ENCODE measurements around the gene ANKRD6.

ANKRD6 gene

GRCh38 chr6:89454300-89454699 is 21.3 kb downstream of the ANKRD6 start:
- Histone ChIP-seq H3K4me3 (ENCODE audit: low read length in 2 of 2) (no peak overlapping the region), H2BK12ac (ENCODE audit: low read length) (no peak overlapping the region), H3K36me3 (replicated peaks in 1 of 2; ENCODE audit: control insufficient read depth in 2 of 2, insufficient read depth in 2 of 2, low read length in 2 of 2) (no peaks in the 10 kb centered on the region), H3K18ac (ENCODE audit: low read length) (no peak overlapping the region), H3K14ac (ENCODE audit: low read length) (no peak overlapping the region), H3K9ac (ENCODE audit: low read depth, low read length, poor library complexity) (no peak overlapping the region), H2BK5ac (ENCODE audit: low read length) (no peak overlapping the region), H3K27ac (replicated peaks; ENCODE audit: low read length) (no peak overlapping the region), H3K23ac (ENCODE audit: low read depth, low read length, poor library complexity) (no peak overlapping the region), H2AFZ (ENCODE audit: low read length) (no peak overlapping the region), H3K4ac (ENCODE audit: low read length) (no peak overlapping the region), H3K9me3 (replicated peaks in 1 of 2; ENCODE audit: control insufficient read depth in 2 of 2, insufficient read depth in 1 of 2, low read depth in 1 of 2, low read length in 2 of 2) (no peaks in the 10 kb centered on the region), H3K4me1 (ENCODE audit: control insufficient read depth in 2 of 2, insufficient read depth in 1 of 2, low read depth in 1 of 2, low read length in 2 of 2) (peaks cover 0 to 2% of the 10 kb centered on the region in 2 donors), H2BK120ac (ENCODE audit: low read depth, low read length) (no peak overlapping the region), H4K91ac (ENCODE audit: low read depth, low read length, poor library complexity) (no peak overlapping the region), H2AK5ac (ENCODE audit: low read depth, low read length) (no peak overlapping the region), H3K4me2 (ENCODE audit: insufficient read depth, low read length, poor library complexity, severe bottlenecking) (no peak overlapping the region), H3K79me1 (ENCODE audit: low read depth, low read length) (peaks cover 2% of the 10 kb centered on the region), H4K8ac (ENCODE audit: low read depth, low read length) (no peak overlapping the region), H2BK15ac (ENCODE audit: low read length) (no peak overlapping the region), H3K27me3 (ENCODE audit: control insufficient read depth in 3 of 3, insufficient read depth in 3 of 3, low read depth in 1 of 3, low read length in 3 of 3) (no peaks in the 10 kb centered on the region)
- DNase-seq (ENCODE audit: low spot score) = no peak
- WGBS, 2 donors (ENCODE audit: extremely low coverage in 2 of 2, insufficient read length in 2 of 2, insufficient replicate concordance in 1 of 2) = no CpG with 5 or more reads among the region's 2 CpGs

- no peak overlapping the region for H3K4ac ChIP-seq (ENCODE audit: low read length)
- H3K4me2 ChIP-seq (ENCODE audit: insufficient read depth, low read length, poor library complexity, severe bottlenecking) = no peak overlapping the region
- no peak overlapping the region for H3K9ac ChIP-seq (ENCODE audit: low read depth, low read length, poor library complexity)
- WGBS, 2 donors (ENCODE audit: extremely low coverage in 2 of 2, insufficient read length in 2 of 2, insufficient replicate concordance in 1 of 2) = no CpG with 5 or more reads among the region's 5 CpGs
- H3K4me3 ChIP-seq (ENCODE audit: low read length in 2 of 2) = no peak overlapping the region
- no peak overlapping the region for H3K14ac ChIP-seq (ENCODE audit: low read length)
- no peaks in the 10 kb centered on the region for H3K9me3 ChIP-seq (replicated peaks in 1 of 2; ENCODE audit: control insufficient read depth in 2 of 2, insufficient read depth in 1 of 2, low read depth in 1 of 2, low read length in 2 of 2)
- no peak overlapping the region for H2AK5ac ChIP-seq (ENCODE audit: low read depth, low read length)
- no peak overlapping the region for H2BK15ac ChIP-seq (ENCODE audit: low read length)
- no peak overlapping the region for H3K27ac ChIP-seq (replicated peaks; ENCODE audit: low read length)
- no peak overlapping the region for H2AFZ ChIP-seq (ENCODE audit: low read length)
- no peak for DNase-seq (ENCODE audit: low spot score)
- H3K4me1 ChIP-seq (ENCODE audit: control insufficient read depth in 2 of 2, insufficient read depth in 1 of 2, low read depth in 1 of 2, low read length in 2 of 2) = no peaks in the 10 kb centered on the region
- H4K8ac ChIP-seq (ENCODE audit: low read depth, low read length) = no peak overlapping the region
- H3K36me3 ChIP-seq (replicated peaks in 1 of 2; ENCODE audit: control insufficient read depth in 2 of 2, insufficient read depth in 2 of 2, low read length in 2 of 2) = no peaks in the 10 kb centered on the region
- no peak overlapping the region for H3K23ac ChIP-seq (ENCODE audit: low read depth, low read length, poor library complexity)
- no peak overlapping the region for H2BK120ac ChIP-seq (ENCODE audit: low read depth, low read length)
- H3K18ac ChIP-seq (ENCODE audit: low read length) = no peak overlapping the region
- no peak overlapping the region for H4K91ac ChIP-seq (ENCODE audit: low read depth, low read length, poor library complexity)
- H2BK12ac ChIP-seq (ENCODE audit: low read length) = no peak overlapping the region
- H2BK5ac ChIP-seq (ENCODE audit: low read length) = no peak overlapping the region
- H3K79me1 ChIP-seq (ENCODE audit: low read depth, low read length) = peaks cover 2% of the 10 kb centered on the region
- H3K27me3 ChIP-seq (ENCODE audit: control insufficient read depth in 3 of 3, insufficient read depth in 3 of 3, low read depth in 1 of 3, low read length in 3 of 3) = no peaks in the 10 kb centered on the region
Observed at GRCh38 chr6:89458704-89459103, 25.8 kb downstream of the ANKRD6 start.

GRCh38 chr6:89459501-89459900 is 26.5 kb downstream of the ANKRD6 start:
- no peaks in the 10 kb centered on the region for H3K4me1 ChIP-seq (ENCODE audit: control insufficient read depth in 2 of 2, insufficient read depth in 1 of 2, low read depth in 1 of 2, low read length in 2 of 2)
- no peak overlapping the region for H3K18ac ChIP-seq (ENCODE audit: low read length)
- no peak overlapping the region for H2BK120ac ChIP-seq (ENCODE audit: low read depth, low read length)
- peaks cover 2% of the 10 kb centered on the region for H3K79me1 ChIP-seq (ENCODE audit: low read depth, low read length)
- H3K14ac ChIP-seq (ENCODE audit: low read length) = no peak overlapping the region
- H2BK15ac ChIP-seq (ENCODE audit: low read length) = no peak overlapping the region
- H3K27me3 ChIP-seq (ENCODE audit: control insufficient read depth in 3 of 3, insufficient read depth in 3 of 3, low read depth in 1 of 3, low read length in 3 of 3) = no peaks in the 10 kb centered on the region
- no peak overlapping the region for H2AK5ac ChIP-seq (ENCODE audit: low read depth, low read length)
- no peak overlapping the region for H2BK5ac ChIP-seq (ENCODE audit: low read length)
- no peak overlapping the region for H3K9ac ChIP-seq (ENCODE audit: low read depth, low read length, poor library complexity)
- H4K8ac ChIP-seq (ENCODE audit: low read depth, low read length) = no peak overlapping the region
- H3K23ac ChIP-seq (ENCODE audit: low read depth, low read length, poor library complexity) = no peak overlapping the region
- no peaks in the 10 kb centered on the region for H3K36me3 ChIP-seq (replicated peaks in 1 of 2; ENCODE audit: control insufficient read depth in 2 of 2, insufficient read depth in 2 of 2, low read length in 2 of 2)
- no peak overlapping the region for H3K4ac ChIP-seq (ENCODE audit: low read length)
- no peak overlapping the region for H3K4me3 ChIP-seq (ENCODE audit: low read length in 2 of 2)
- H3K27ac ChIP-seq (replicated peaks; ENCODE audit: low read length) = no peak overlapping the region
- no peak overlapping the region for H3K4me2 ChIP-seq (ENCODE audit: insufficient read depth, low read length, poor library complexity, severe bottlenecking)
- no peaks in the 10 kb centered on the region for H3K9me3 ChIP-seq (replicated peaks in 1 of 2; ENCODE audit: control insufficient read depth in 2 of 2, insufficient read depth in 1 of 2, low read depth in 1 of 2, low read length in 2 of 2)
- no CpG with 5 or more reads among the region's 1 CpG for WGBS, 2 donors (ENCODE audit: extremely low coverage in 2 of 2, insufficient read length in 2 of 2, insufficient replicate concordance in 1 of 2)
- no peak overlapping the region for H4K91ac ChIP-seq (ENCODE audit: low read depth, low read length, poor library complexity)
- no peak overlapping the region for H2AFZ ChIP-seq (ENCODE audit: low read length)
- H2BK12ac ChIP-seq (ENCODE audit: low read length) = no peak overlapping the region
- no peak for DNase-seq (ENCODE audit: low spot score)

- WGBS, 2 donors (ENCODE audit: extremely low coverage in 2 of 2, insufficient read length in 2 of 2, insufficient replicate concordance in 1 of 2) = no CpG with 5 or more reads among the region's 7 CpGs
- H2AK5ac ChIP-seq (ENCODE audit: low read depth, low read length) = no peak overlapping the region
- no peak overlapping the region for H3K4me3 ChIP-seq (ENCODE audit: low read length in 2 of 2)
- no peaks in the 10 kb centered on the region for H3K36me3 ChIP-seq (replicated peaks in 1 of 2; ENCODE audit: control insufficient read depth in 2 of 2, insufficient read depth in 2 of 2, low read length in 2 of 2)
- H4K8ac ChIP-seq (ENCODE audit: low read depth, low read length) = no peak overlapping the region
- no peak overlapping the region for H3K18ac ChIP-seq (ENCODE audit: low read length)
- H2BK5ac ChIP-seq (ENCODE audit: low read length) = no peak overlapping the region
- no peak overlapping the region for H3K14ac ChIP-seq (ENCODE audit: low read length)
- no peaks in the 10 kb centered on the region for H3K4me1 ChIP-seq (ENCODE audit: control insufficient read depth in 2 of 2, insufficient read depth in 1 of 2, low read depth in 1 of 2, low read length in 2 of 2)
- DNase-seq (ENCODE audit: low spot score) = no peak
- no peak overlapping the region for H3K4me2 ChIP-seq (ENCODE audit: insufficient read depth, low read length, poor library complexity, severe bottlenecking)
- H3K27ac ChIP-seq (replicated peaks; ENCODE audit: low read length) = no peak overlapping the region
- H3K4ac ChIP-seq (ENCODE audit: low read length) = no peak overlapping the region
- H3K27me3 ChIP-seq (ENCODE audit: control insufficient read depth in 3 of 3, insufficient read depth in 3 of 3, low read depth in 1 of 3, low read length in 3 of 3) = no peaks in the 10 kb centered on the region
- no peak overlapping the region for H2BK15ac ChIP-seq (ENCODE audit: low read length)
- no peaks in the 10 kb centered on the region for H3K9me3 ChIP-seq (replicated peaks in 1 of 2; ENCODE audit: control insufficient read depth in 2 of 2, insufficient read depth in 1 of 2, low read depth in 1 of 2, low read length in 2 of 2)
- no peak overlapping the region for H3K9ac ChIP-seq (ENCODE audit: low read depth, low read length, poor library complexity)
- H3K23ac ChIP-seq (ENCODE audit: low read depth, low read length, poor library complexity) = no peak overlapping the region
- H2BK120ac ChIP-seq (ENCODE audit: low read depth, low read length) = no peak overlapping the region
- H2AFZ ChIP-seq (ENCODE audit: low read length) = no peak overlapping the region
- peaks cover 2% of the 10 kb centered on the region for H3K79me1 ChIP-seq (ENCODE audit: low read depth, low read length)
- no peak overlapping the region for H4K91ac ChIP-seq (ENCODE audit: low read depth, low read length, poor library complexity)
- no peak overlapping the region for H2BK12ac ChIP-seq (ENCODE audit: low read length)
Observed at GRCh38 chr6:89460713-89461112, 27.8 kb downstream of the ANKRD6 start.
